NCI-H2107 treated with DMSO at 0.1 percent for 48 hours (cell line): ENCODE measurements around the gene SERP2.
"Not testable (repeated sequence)": the region's sequence is repeated elsewhere in the genome, so short reads cannot be mapped to it uniquely, and the experiment has no call there.

Experiments used
- DNase-seq: peaks from one replicate; lab custom pipeline; 2025; ENCODE audit not compliant: unreplicated experiment; lab: John Stamatoyannopoulos, UW

SERP2 gene

GRCh38 chr13:44373601-44374347, at the start of gene SERP2:
TSS of gene SERP2 (plus strand) at chr13:44373824. CDS start at chr13:44374026, 202 bp downstream.
- no peak for DNase-seq

GRCh38 chr13:44326961-44327360, 46.7 kb upstream of the SERP2 start:
- DNase-seq = no peak

- DNase-seq = not testable (repeated sequence)
Observed at GRCh38 chr13:44329041-44329440, 44.6 kb upstream of the SERP2 start.

GRCh38 chr13:44329909-44330545, 43.6 kb upstream of the SERP2 start:
- no peak for DNase-seq

- DNase-seq = no peak
Observed at GRCh38 chr13:44331446-44331845, 42.2 kb upstream of the SERP2 start.

GRCh38 chr13:44331912-44332851, 41.4 kb upstream of the SERP2 start:
- DNase-seq = no peak

- no peak for DNase-seq
Observed at GRCh38 chr13:44333950-44334655, 39.5 kb upstream of the SERP2 start.

- no peak for DNase-seq
Observed at GRCh38 chr13:44334751-44335150, 38.9 kb upstream of the SERP2 start.

- no peak for DNase-seq
Observed at GRCh38 chr13:44336934-44337333, 36.7 kb upstream of the SERP2 start.

GRCh38 chr13:44337581-44337980, 36.0 kb upstream of the SERP2 start:
- DNase-seq = no peak

- peak; percentile 1 for DNase-seq
Observed at GRCh38 chr13:44340508-44340907, 33.1 kb upstream of the SERP2 start.

GRCh38 chr13:44342741-44343140, 30.9 kb upstream of the SERP2 start:
- no peak for DNase-seq

- no peak for DNase-seq
Observed at GRCh38 chr13:44346534-44346933, 27.1 kb upstream of the SERP2 start.

- DNase-seq = no peak
Observed at GRCh38 chr13:44347301-44347700, 26.3 kb upstream of the SERP2 start.

GRCh38 chr13:44347949-44348348, 25.7 kb upstream of the SERP2 start:
- no peak for DNase-seq

- no peak for DNase-seq
Observed at GRCh38 chr13:44350775-44351504, 22.7 kb upstream of the SERP2 start.

- no peak for DNase-seq
Observed at GRCh38 chr13:44351505-44351854, 22.1 kb upstream of the SERP2 start.

- no peak for DNase-seq
Observed at GRCh38 chr13:44352202-44352601, 21.4 kb upstream of the SERP2 start.

- no peak for DNase-seq
Observed at GRCh38 chr13:44352671-44353070, 21.0 kb upstream of the SERP2 start.

- no peak for DNase-seq
Observed at GRCh38 chr13:44354331-44354730, 19.3 kb upstream of the SERP2 start.
